ENCODE measurements around the gene RBBP8NL. TPM values are rescaled to one million over a fixed set of nuclear protein-coding genes. Genes with fewer than 3 reads are reported as not detected.

The RBBP8NL gene
- total and polyA plus RNA-seq, 9 of the 15 experiments (the other 6 are each of a cell fraction or from before 2014, with no cell fraction given): not detected

GRCh38 chr20:62476056-62476838 is 48.9 kb upstream of the RBBP8NL start (continued):
- TF ChIP-seq REST (IDR thresholded peaks at IDR 0.05; ENCODE audit: borderline replicate concordance) (no peak), REST (CRISPR knock-in tag; IDR thresholded peaks at IDR 0.05; ENCODE audit: low read depth) (no peak), SRF (CRISPR knock-in tag; IDR thresholded peaks at IDR 0.05) (no peak), ZKSCAN8 (CRISPR knock-in tag; IDR thresholded peaks at IDR 0.05) (no peak), ZNF644 (tag; IDR thresholded peaks at IDR 0.05; ENCODE audit: low read depth) (no peak), ZNF589 (CRISPR knock-in tag; IDR thresholded peaks at IDR 0.05; ENCODE audit: low read depth) (no peak), ATF3 (IDR thresholded peaks at IDR 0.05) (no peak), ATF3 (CRISPR knock-in tag; conservative IDR thresholded peaks at IDR 0.05) (no peak), ZNF23 (CRISPR knock-in tag; IDR thresholded peaks at IDR 0.05) (no peak), ZNF592 (IDR thresholded peaks at IDR 0.05) (no peak), MNT (conservative IDR thresholded peaks at IDR 0.05) (no peak), ZNF253 (CRISPR knock-in tag; conservative IDR thresholded peaks at IDR 0.05) (no peak)

All from K562 (cell line).